GM18907 (cell line): Measurements from ENCODE around the gene GHDC.
"Not testable (repeated sequence)": the region's sequence is repeated elsewhere in the genome, so short reads cannot be mapped to it uniquely, and the experiment has no call there.

Experiments used
- ATAC-seq: cut with Tn5 transposase; IDR thresholded peaks from one replicate; pipeline ENCODE4 v1.9.1; 2021; ENCODE audit warnings: mild to moderate bottlenecking, moderate library complexity; ENCODE audit not compliant: unreplicated experiment

Gene GHDC

GRCh38 chr17:42203354-42203753 lies 9.1 kb upstream of the GHDC start:
- ATAC-seq: no peak

GRCh38 chr17:42202696-42203095 lies 8.4 kb upstream of the GHDC start:
- ATAC-seq: no peak

- no peak for ATAC-seq
Observed at GRCh38 chr17:42202159-42202558, 7.9 kb upstream of the GHDC start.

GRCh38 chr17:42201458-42201772 lies 7.1 kb upstream of the GHDC start:
- no peak for ATAC-seq

- ATAC-seq: no peak
Observed at GRCh38 chr17:42200706-42201457, 6.6 kb upstream of the GHDC start.

GRCh38 chr17:42199416-42200011 lies 5.2 kb upstream of the GHDC start:
- no peak for ATAC-seq

GRCh38 chr17:42198897-42199296 lies 4.6 kb upstream of the GHDC start:
- ATAC-seq: no peak

- no peak for ATAC-seq
Observed at GRCh38 chr17:42197564-42198156, 3.4 kb upstream of the GHDC start.

- no peak for ATAC-seq
Observed at GRCh38 chr17:42193216-42193968, 902 bp downstream of the GHDC start.

- ATAC-seq: no peak
Observed at GRCh38 chr17:42192189-42193126, 1.8 kb downstream of the GHDC start.

GRCh38 chr17:42191275-42191608 lies 3.1 kb downstream of the GHDC start:
- no peak for ATAC-seq

- ATAC-seq: no peak
Observed at GRCh38 chr17:42190491-42191274, 3.6 kb downstream of the GHDC start.

- ATAC-seq: no peak
Observed at GRCh38 chr17:42189651-42189965, 4.7 kb downstream of the GHDC start.

- ATAC-seq: no peak
Observed at GRCh38 chr17:42188749-42189650, 5.3 kb downstream of the GHDC start.

GRCh38 chr17:42187833-42188232 lies 6.5 kb downstream of the GHDC start:
- no peak for ATAC-seq

GRCh38 chr17:42186191-42186590 lies 8.1 kb downstream of the GHDC start:
- ATAC-seq: not testable (repeated sequence)

- ATAC-seq: no peak
Observed at GRCh38 chr17:42185621-42185930, 8.7 kb downstream of the GHDC start.

GRCh38 chr17:42184713-42185620 lies 9.3 kb downstream of the GHDC start, which contains the start of gene HCRT:
TSS of gene HCRT (minus strand) at chr17:42185452. CDS start at chr17:42185365, 87 bp downstream.
- ATAC-seq: no peak
